GM18907 (cell line): ENCODE data around the gene STX16.

ENCODE experiments used
- ATAC-seq: cut with Tn5 transposase; IDR thresholded peaks from one replicate; pipeline ENCODE4 v1.9.1; 2021; ENCODE audit warnings: mild to moderate bottlenecking, moderate library complexity; ENCODE audit not compliant: unreplicated experiment

STX16 gene

GRCh38 chr20:58650776-58651558 is at the start of gene STX16:
TSS of gene STX16 (plus strand) at chr20:58651283. CDS start at chr20:58652007, 724 bp downstream.
- ATAC-seq: peak; percentile 71

DNA sequence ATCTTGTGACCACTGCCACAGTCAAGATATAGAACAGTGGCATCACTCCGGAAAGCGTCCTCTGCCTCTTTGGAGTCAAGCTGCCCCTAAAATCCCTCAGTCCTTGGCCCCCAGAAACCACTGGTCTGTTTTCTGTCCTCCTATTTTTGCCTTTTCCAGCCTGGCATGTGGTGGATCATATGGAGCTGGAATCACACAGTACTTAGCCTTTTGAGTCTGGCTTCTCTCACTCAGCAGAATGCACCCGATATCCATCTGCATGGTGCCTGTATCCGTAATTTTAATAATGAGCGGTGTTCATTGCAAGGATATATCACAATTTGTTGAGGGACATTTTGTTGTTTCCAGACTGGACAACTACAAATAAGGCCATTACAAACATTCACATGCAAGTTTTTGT is 49.0 kb upstream of the STX16 start:
- ATAC-seq: no peak

DNA sequence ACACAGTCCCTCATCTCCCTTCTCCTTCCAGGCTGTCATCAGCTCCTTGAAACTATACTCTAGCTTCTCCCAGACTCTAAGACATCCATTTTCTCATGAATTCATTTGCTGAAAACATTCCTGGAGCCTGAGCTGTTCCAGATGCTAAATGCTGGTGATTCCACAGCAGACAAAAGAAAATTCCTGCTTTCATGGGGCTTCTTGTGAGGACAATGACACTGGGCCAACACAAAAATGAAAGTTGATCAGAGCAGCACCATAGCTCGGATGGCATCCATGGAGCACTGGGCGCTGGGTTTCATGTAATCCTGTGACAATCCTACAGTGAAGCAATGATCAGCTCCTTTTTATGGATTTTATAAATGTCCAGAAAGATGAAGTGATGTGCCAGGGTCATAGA is 47.4 kb upstream of the STX16 start:
- ATAC-seq: no peak

GRCh38 chr20:58604128-58604881 is 46.8 kb upstream of the STX16 start:
- ATAC-seq: no peak

- no peak for ATAC-seq
These were observed 45.6 kb upstream of the STX16 start for GRCh38 chr20:58605292-58606065.

DNA sequence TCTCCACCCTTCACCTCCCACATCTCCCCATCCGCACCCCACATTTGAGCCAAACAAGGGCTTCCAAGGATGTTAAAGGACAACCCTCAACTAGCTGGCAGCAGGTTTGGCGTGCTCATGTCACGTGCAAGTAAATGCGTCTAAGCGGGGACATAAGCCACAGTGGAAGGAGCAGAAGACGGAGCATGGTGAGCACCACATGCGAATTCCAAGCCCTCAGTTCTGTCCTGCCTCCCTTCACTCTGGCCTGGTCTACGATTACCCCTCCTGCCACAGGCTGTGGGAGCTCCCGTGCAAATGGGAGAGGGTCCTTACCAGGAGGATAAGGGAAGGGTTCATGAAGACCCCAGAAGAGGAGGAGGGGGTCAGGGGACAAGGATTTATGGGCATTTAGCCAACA is 44.9 kb upstream of the STX16 start:
- no peak for ATAC-seq

GRCh38 chr20:58608096-58608840 is 42.8 kb upstream of the STX16 start:
- no peak for ATAC-seq

- no peak for ATAC-seq
These were observed 42.1 kb upstream of the STX16 start for GRCh38 chr20:58609026-58609425.

DNA sequence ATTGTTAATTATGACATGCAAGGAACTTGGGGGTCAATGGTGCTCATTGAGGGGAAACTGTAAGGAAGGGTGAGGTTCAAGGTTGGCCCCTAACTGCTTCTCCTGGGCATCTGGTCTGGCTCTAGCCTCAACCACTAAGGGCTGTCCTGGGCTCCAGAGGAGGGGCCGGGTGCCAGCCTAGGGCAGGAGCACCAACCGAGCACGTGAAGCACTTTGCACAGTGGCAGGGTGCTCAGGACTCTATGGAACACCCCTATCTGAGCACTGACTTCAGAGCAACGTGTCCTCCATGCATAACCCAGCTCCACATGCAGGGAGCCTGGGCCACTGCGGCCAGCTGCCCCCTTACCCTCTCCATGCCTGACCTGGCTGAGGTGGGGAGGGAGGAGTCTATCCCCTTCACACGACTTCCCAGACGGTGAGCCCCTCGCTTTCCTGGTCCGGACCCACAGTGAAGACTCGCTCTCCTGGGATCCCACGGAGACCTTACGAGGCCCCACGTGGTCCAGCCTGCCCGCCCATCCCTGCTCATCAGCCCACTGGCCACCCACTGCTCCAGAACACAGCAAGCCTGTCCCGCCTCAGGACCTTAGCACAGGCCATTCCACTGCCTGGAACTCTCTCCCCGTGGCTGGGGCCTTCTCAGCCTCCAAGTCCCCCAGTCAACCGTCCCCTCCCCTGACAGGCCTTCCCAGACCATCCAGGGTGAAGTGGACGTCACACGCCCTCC is 40.8 kb upstream of the STX16 start:
- ATAC-seq: no peak

GRCh38 chr20:58610811-58611210 is 40.3 kb upstream of the STX16 start:
- no peak for ATAC-seq

GRCh38 chr20:58611236-58612030 is 39.6 kb upstream of the STX16 start:
- no peak for ATAC-seq

GRCh38 chr20:58612121-58612691 is 38.9 kb upstream of the STX16 start:
- ATAC-seq: no peak

DNA sequence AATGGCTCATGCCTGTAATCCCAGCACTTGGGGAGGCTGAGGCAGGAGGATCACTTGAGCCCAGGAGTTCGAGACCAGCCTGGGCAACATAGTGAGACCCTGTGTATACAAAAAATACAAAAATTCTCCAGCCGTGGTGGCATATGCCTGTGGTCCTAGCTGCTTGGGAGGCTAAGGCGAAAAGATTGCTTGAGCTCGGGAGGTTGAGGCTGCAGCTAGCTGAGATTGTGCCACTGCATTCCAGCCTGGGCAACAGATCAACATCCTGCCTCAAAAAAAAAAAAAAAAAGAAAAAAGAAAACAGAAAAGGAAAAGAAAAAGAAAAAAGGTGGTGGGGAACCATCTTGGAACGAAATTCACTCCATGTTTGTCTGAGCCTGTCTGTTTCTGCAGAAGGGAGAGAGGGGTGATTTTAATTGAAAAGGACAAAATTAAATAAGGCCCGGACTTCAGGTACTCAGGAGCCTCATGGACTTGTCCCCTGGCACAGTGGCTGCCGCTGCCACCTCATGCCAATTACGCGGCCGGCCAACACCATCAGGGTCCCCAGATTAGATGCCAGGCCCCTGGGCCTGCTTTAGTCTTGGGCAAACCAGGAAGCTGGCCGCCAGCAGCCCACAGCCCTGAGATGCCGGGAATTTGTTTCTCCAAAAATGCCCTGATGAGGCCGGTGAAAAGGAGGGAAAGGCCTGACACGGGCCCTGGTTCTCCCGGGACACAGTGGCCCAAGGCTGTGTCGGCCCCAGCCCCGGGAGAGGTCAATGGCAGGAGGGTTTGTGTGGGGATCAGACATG is 37.8 kb upstream of the STX16 start:
- no peak for ATAC-seq

GRCh38 chr20:58614366-58614765 is 36.7 kb upstream of the STX16 start:
- no peak for ATAC-seq

DNA sequence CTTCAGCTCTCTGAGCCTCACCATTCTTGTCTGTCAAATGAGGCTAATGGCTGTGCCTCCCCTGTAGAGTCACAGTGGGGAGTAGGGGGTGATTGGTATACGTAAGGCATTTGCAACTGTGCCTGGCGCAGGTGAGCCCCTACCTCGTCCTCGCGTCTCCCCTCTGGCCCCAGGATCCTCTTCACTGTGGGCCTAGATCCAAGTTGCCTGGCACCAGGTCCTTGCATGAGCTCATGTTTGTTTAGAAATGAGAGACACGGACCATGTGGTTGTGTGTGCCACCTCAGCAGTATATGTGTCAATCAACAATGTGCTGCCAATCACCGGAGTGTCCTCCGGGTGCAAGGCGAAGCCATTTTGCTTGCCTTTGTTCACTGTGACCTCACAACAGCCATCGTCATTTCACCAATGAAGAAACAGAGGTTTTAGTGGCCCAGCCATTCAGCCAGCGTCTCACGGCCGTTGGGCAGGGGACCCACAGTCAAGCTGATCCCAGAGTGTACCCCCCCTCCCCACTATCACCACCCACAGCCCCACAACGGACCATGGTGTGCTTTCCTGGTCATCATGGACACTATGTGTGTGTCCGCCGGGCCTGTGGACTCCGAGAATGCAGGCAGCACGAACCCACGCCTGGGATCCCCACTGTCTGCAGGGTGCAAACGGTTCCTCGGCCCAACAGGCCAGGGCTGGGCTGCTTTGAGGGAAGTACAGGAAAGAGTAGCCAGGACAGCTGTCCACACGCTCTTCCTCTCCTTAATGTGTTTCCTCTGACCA is 35.9 kb upstream of the STX16 start:
- no peak for ATAC-seq

GRCh38 chr20:58616411-58616810 is 34.7 kb upstream of the STX16 start:
- ATAC-seq: no peak

GRCh38 chr20:58617158-58617557 is 33.9 kb upstream of the STX16 start:
- ATAC-seq: no peak
